GM11168 (cell line): Measurements from ENCODE around the gene ATAD3B.

Experiments used
- in situ Hi-C: fragments of 300-500 bp; cut with MboI; formaldehyde crosslinking; loops from one replicate; pipeline ENCODE4 v1.12.0; 2022; ENCODE audit warnings: low sequenced_read_pairs; ENCODE audit not compliant: unreplicated experiment

ATAD3B gene

DNA sequence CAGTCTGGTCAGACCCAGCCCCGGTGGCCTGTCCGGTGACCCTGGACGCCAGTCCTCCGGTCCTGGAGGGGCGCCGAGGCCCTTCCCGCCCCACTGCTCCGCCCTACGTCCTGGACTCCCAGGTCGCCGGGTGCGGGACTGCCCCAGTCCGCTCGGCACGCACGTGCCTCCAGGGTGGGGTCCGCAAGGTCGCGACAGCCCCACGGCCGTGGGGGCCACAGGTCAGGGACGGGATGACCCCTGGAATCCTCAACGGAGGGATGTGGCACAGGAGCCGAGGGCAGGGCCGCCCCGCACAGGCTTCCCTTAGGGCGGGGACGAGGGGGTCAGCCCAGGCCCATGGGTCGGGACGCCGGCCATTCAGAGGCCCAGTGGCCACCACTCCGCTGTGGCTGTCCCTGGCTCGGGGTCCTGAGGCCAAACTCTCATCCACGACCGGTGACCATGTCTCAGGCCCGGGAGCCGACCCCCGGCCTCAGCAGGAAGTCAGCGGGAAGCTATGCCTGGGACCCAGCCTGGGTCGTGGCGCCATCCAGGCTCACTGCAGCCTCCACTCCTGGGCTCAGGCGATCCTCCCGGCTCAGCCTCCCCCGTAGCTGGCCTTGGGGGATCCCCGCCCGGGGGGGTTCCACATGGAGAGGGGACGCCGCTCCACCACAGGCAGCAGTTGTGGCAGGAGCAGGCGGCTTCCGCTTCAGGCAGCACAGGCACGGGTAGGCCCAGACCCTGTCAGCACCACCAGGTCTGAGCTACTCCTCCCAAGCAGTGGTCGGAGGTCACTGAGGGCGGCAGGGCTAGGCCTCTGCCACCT, 69.5 kb downstream of the ATAD3B start:
- in situ Hi-C loops: no loop called here

DNA sequence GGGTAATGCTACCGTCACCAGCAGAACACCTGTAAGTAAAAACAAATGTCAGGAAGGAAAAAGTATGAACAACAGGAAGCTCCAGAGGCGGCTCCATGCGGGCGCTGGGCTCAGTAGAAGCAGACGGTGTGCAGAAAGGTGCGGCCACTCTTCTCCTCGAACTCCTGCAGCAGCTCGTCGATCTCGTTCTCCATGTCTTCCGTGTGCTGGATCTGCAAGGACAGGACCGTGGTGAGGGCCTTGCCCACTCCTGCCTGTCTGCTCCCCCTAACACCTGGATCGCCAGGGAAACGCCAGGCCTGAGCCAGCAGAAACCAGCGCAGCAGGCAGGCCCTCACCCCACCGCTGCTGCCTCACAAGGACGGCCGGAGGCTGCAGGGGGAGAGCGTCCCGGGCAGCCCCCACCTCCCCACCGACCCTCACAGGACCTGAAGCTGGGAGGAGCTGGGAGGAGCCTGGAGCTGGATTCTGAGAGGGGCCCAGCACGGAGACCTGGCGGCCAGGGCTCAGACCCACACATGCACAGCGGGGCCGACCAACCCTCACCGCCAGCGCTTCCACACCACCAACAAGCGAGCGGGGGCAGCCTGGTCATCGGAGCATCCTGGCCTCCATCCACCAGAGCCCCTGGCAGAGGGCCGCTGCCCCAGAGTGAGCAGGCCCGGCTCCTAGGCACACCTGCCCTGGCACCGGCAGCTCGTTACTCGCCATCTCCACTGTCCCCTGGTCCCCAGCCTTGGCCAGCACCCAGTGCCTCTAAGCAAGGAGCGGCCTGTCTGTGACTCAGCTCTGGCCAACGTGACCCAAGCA, 70.6 kb downstream of the ATAD3B start:
- in situ Hi-C loops: no loop called here

DNA sequence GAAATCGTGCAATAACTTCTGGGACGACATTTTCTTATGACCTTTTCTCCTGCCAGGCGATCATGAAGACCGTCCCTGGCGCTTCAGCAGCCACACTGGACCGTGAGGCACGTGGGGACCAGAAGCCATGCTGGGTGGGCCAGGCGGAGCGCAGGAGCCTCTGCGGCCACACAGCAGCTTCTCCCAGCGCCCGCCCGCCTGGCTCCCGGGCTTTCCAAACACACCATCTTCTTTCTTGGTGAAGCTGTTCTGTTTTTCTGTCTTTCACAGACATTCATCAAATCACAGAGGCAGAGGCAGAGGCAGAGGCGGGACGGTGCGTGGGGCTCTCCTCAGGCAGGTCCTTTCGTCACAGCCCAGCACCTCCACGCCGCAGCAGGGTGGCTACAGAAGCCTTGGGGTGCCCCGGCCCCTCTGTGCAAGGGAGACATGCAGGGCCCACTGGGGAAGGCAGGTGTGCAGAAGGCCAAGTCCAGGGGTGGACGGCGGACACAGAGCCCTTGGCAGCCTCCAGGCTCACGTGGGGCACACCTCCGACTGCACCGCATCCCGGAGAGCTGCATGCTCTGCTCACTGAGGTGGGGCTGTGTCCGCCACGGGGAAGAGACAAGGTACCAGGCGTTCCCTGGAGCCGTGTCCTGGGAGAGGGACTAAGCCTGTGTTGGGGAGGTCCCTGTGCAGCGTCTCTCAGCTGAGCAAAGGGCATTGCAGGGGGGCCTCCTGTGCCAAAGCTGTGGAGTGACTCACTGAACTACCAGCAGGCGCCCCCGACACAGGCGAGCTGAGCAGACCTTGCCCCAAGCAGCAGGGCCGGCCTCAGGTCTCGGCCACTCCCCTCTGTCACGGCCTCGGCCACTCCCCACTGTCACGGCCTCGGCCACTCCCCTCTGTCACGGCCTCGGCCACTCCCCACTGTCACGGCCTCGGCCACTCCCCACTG, 71.5 kb downstream of the ATAD3B start:
- in situ Hi-C loops: no loop called here

DNA sequence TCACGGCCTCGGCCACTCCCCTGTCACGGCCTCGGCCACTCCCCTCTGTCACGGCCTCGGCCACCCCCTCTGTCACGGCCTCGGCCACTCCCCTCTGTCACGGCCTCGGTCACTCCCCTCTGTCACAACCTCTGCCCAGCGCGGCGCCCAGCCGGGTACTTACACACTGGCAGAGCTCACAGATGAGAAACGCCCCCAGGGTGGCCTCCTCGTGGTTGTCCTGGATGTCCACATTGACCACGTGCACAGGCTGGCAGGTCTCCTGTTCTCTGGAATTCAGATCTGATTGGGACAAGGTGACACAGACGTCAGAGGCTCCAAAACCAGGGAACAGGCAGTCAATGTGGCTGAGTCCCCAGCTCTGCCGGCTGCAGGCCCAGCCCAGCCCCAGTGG, 72.1 kb downstream of the ATAD3B start:
- in situ Hi-C loops: no loop called here

DNA sequence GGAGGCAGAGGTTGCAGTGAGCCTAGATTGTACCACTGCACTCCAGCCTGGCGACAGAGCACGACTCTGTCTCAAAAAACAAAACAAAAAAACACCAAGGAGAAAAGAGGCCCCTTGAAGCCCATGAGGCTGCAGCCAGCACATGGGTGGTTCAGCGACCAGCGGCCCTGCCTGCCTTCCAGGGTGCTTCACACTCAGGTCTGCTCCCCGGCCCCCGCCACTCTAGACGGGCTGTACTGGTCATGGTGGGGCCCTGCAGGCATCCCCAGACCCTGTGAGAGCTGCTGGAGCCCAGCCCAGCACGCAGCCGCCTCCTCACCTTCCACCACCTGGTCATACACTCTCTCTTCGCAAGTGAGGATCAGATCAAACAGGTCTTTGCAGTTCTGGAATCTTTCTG, 73.0 kb downstream of the ATAD3B start:
- in situ Hi-C loops: no loop called here
